ENCODE data around the gene CELF4. TPM values are rescaled to one million over a fixed set of nuclear protein-coding genes. Genes with fewer than 3 reads are reported as not detected.

Gene CELF4
- total RNA-seq, 1 experiment from 2014 or later, result not detected

DNA sequence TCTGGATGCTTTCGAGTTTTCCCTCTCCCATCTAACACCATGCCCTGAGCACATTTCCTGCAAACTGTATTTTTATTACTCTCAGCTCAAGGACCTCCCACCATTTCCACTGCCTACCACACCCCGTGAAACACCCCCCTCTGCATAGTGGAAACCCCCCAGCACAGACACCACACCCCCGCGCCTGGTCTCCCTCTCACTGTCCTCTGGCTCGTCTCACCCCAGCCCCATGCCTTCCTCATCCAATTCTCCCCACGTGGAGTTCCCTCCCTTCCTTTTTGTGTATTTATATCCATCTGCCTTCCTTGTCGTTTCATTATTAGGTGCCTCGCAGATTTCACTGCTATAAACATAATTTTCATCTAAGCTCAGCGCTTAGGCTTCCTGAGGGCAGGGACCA is 307.5 kb downstream of the CELF4 start:
- Histone ChIP-seq H3K36me3 (ENCODE audit: control insufficient read depth, insufficient read depth, low read length) (no peaks in the 10 kb centered on the region), H3K4me3 (ENCODE audit: low read depth in 2 of 2, low read length in 2 of 2) (no peak overlapping the region), H3K4me1 (ENCODE audit: control insufficient read depth, insufficient read depth, low read length) (no peaks in the 10 kb centered on the region), H3K9me3 (ENCODE audit: control insufficient read depth, insufficient read depth, low read depth, low read length) (no peaks in the 10 kb centered on the region), H3K27ac (ENCODE audit: low read length) (no peak overlapping the region), H3K27me3 (ENCODE audit: control insufficient read depth, insufficient read depth, low read length) (no peaks in the 10 kb centered on the region)
- ATAC-seq (no peak), DNase-seq (ENCODE audit: low read depth, low spot score) (no peak)
- in situ Hi-C loops (cut with HindIII; ENCODE audit: low pct_unique_long_range_greater_than_20kb, low sequenced_read_pairs), result no loop called here
- TF ChIP-seq POLR2AphosphoS5 (IDR thresholded peaks at IDR 0.05; ENCODE audit: low read depth, low read length) (no peak), SIN3A (IDR thresholded peaks at IDR 0.05; ENCODE audit: borderline replicate concordance, insufficient read depth, low read depth, low read length) (no peak), TCF7L2 (IDR thresholded peaks at IDR 0.05; ENCODE audit: low read depth, low read length) (no peak)
- TF ChIP-seq, protein P1, sequence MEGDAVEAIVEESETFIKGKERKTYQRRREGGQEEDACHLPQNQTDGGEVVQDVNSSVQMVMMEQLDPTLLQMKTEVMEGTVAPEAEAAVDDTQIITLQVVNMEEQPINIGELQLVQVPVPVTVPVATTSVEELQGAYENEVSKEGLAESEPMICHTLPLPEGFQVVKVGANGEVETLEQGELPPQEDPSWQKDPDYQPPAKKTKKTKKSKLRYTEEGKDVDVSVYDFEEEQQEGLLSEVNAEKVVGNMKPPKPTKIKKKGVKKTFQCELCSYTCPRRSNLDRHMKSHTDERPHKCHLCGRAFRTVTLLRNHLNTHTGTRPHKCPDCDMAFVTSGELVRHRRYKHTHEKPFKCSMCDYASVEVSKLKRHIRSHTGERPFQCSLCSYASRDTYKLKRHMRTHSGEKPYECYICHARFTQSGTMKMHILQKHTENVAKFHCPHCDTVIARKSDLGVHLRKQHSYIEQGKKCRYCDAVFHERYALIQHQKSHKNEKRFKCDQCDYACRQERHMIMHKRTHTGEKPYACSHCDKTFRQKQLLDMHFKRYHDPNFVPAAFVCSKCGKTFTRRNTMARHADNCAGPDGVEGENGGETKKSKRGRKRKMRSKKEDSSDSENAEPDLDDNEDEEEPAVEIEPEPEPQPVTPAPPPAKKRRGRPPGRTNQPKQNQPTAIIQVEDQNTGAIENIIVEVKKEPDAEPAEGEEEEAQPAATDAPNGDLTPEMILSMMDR (IDR thresholded peaks at IDR 0.05), result no peak
- TF ChIP-seq, protein P2, sequence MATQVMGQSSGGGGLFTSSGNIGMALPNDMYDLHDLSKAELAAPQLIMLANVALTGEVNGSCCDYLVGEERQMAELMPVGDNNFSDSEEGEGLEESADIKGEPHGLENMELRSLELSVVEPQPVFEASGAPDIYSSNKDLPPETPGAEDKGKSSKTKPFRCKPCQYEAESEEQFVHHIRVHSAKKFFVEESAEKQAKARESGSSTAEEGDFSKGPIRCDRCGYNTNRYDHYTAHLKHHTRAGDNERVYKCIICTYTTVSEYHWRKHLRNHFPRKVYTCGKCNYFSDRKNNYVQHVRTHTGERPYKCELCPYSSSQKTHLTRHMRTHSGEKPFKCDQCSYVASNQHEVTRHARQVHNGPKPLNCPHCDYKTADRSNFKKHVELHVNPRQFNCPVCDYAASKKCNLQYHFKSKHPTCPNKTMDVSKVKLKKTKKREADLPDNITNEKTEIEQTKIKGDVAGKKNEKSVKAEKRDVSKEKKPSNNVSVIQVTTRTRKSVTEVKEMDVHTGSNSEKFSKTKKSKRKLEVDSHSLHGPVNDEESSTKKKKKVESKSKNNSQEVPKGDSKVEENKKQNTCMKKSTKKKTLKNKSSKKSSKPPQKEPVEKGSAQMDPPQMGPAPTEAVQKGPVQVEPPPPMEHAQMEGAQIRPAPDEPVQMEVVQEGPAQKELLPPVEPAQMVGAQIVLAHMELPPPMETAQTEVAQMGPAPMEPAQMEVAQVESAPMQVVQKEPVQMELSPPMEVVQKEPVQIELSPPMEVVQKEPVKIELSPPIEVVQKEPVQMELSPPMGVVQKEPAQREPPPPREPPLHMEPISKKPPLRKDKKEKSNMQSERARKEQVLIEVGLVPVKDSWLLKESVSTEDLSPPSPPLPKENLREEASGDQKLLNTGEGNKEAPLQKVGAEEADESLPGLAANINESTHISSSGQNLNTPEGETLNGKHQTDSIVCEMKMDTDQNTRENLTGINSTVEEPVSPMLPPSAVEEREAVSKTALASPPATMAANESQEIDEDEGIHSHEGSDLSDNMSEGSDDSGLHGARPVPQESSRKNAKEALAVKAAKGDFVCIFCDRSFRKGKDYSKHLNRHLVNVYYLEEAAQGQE (IDR thresholded peaks at IDR 0.05; ENCODE audit: insufficient read depth in 1 of 2, low read depth in 2 of 2, low read length in 1 of 2), result no peak
- CTCF ChIA-PET, result no interaction called here
- POLR2A ChIA-PET, result no interaction called here
- intact Hi-C loops (cut with micrococcal nuclease; ENCODE audit: unreplicated experiment), result no loop called here
- no TSS peak for BruUV-seq (replicated peaks)

DNA sequence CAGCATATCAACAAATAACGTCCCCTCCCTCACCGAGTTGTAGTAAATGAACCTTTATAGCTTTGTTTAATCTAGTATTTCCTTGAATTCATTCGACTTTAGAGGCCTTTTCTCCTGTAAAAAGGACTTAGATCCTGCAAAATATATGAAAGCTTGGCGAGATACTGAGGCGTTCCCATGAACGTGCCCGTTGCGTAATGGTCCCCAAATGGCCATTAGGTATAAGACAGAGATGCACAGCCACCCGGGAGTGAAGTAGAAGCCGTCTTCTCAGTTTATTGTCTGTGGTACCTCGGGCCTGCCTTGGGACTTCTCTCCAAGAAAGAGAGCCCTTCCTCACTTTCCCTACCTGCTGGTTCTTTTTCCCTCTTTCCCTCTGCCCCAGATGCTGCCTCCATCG is 310.6 kb downstream of the CELF4 start:
- BruUV-seq (replicated peaks), result no TSS peak
- in situ Hi-C loops (cut with HindIII; ENCODE audit: low pct_unique_long_range_greater_than_20kb, low sequenced_read_pairs), result no loop called here

More for the DNA sequence above, 310.6 kb downstream of the CELF4 start:
- CTCF ChIA-PET, result no interaction called here
- TF ChIP-seq, protein P1 (IDR thresholded peaks at IDR 0.05), result no peak
- TF ChIP-seq POLR2AphosphoS5 (IDR thresholded peaks at IDR 0.05; ENCODE audit: low read depth, low read length), result no peak
- TF ChIP-seq SIN3A (IDR thresholded peaks at IDR 0.05; ENCODE audit: borderline replicate concordance, insufficient read depth, low read depth, low read length), result no peak
- no peak for DNase-seq (ENCODE audit: low read depth, low spot score)
- no peaks in the 10 kb centered on the region for H3K9me3 ChIP-seq (ENCODE audit: control insufficient read depth, insufficient read depth, low read depth, low read length)
- intact Hi-C loops (cut with micrococcal nuclease; ENCODE audit: unreplicated experiment), result no loop called here
- POLR2A ChIA-PET, result no interaction called here
- no peak overlapping the region for H3K27ac ChIP-seq (ENCODE audit: low read length)
- no peaks in the 10 kb centered on the region for H3K27me3 ChIP-seq (ENCODE audit: control insufficient read depth, insufficient read depth, low read length)
- no peaks in the 10 kb centered on the region for H3K4me1 ChIP-seq (ENCODE audit: control insufficient read depth, insufficient read depth, low read length)
- H3K36me3 ChIP-seq (ENCODE audit: control insufficient read depth, insufficient read depth, low read length), result no peaks in the 10 kb centered on the region
- no peak for ATAC-seq
- no peak overlapping the region for H3K4me3 ChIP-seq (ENCODE audit: low read depth in 2 of 2, low read length in 2 of 2)
